Activated CD4-positive, alpha-beta T cell treated with anti-CD3 and anti-CD28 coated beads for 48 hours (primary cell): ENCODE measurements around the gene STKLD1.
"Not testable (repeated sequence)": the region's sequence is repeated elsewhere in the genome, so short reads cannot be mapped to it uniquely, and the experiment has no call there.

ENCODE experiments used
- DNase-seq: peaks from one replicate; pipeline ENCODE4 v3.0.0-alpha.2; 2020

Gene STKLD1

DNA sequence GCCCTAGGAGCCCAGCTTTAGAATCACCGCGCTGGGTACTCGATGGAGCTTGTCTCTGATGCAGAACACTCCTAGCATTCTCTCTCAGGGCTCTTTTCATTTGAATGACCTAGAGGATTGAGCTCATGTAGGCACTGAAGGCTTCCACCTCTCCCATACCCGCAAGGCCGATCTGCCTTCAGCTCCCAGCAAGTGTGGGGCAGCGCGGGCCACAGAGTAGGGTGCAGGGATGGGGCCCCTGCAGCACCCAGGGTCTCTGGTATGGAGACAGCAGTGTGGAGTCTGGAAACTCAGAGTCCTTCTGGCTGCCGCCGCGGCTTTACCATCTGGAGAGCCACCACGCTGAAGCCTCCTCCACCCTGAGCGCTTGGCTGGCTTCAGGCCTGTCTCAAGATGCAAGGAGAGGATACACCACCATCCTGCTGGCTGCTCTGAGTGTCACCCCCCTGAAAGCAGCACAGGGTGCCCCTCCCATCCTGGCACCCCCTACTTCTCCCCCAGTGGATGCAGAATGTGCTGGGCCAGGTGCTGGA, 12.9 kb downstream of the STKLD1 start:
- no peak for DNase-seq

DNA sequence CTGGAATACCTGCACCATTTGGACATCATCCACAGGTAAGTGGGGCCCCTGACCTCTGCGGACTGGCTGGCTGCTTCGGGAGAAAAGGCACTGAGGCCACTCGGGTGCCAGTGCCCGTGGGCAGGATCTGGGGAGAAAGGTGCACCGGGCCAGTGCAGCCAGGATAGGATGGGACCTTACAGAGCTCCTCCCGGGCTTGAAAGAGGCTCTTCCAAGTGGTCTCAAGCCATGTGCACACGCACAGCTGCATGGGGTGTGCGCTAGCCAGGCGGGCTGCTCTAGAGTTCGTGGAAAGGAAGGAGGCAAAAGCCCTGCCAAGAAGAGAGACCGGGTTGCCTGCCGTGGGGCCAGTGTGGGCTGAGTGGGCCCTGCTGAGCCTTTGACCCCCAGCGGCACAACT, 13.4 kb downstream of the STKLD1 start:
- DNase-seq, result no peak

DNA sequence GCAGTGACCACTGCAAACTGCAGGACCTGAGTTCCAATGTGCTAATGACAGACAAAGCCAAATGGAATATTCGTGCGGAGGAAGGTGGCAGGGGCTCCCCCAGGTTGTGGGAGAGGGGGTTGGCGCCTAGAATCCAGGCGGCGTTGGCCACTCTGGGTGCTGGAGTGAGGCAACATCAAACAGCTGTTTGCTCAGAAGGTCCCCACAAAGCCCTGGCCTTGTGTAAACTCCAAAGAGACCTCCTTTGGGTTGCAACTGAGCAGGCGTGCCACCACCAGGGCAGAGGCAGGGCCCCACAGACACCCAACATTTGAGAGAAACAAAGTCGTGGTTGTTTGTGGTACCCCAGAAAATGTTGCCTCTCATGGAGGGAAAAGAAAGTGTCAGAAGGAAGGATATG, 14.5 kb downstream of the STKLD1 start:
- no peak for DNase-seq

DNA sequence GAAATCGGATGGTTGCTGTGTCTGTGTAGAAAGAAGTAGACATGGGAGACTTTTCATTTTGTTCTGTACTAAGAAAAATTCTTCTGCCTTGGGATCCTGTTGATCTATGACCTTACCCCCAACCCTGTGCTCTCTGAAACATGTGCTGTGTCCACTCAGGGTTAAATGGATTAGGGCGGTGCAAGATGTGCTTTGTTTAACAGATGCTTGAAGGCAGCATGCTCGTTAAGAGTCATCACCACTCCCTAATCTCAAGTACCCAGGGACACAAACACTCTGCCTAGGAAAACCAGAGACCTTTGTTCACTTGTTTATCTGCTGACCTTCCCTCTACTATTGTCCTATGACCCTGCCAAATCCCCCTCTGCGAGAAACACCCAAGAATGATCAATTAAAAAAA, 15.3 kb downstream of the STKLD1 start:
- DNase-seq, result not testable (repeated sequence)

DNA sequence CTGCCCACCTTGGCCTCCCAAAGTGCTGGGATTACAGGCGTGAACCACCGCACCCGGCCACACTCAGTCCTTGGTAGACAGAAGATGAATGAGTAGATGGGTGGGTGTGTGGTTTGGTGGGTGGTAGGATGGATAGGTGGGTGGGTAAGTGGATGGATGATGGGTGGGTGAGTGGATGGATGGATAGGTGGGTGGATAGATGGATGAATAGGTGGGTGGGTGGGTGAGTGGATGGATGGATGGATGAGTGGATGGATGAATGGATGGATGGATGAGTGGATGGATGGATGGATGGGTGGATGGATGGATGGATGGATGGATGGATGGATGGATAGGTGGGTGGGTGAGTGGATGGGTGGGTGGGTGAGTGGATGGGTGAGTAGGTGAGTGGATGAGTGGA, 16.1 kb downstream of the STKLD1 start:
- not testable (repeated sequence) for DNase-seq

DNA sequence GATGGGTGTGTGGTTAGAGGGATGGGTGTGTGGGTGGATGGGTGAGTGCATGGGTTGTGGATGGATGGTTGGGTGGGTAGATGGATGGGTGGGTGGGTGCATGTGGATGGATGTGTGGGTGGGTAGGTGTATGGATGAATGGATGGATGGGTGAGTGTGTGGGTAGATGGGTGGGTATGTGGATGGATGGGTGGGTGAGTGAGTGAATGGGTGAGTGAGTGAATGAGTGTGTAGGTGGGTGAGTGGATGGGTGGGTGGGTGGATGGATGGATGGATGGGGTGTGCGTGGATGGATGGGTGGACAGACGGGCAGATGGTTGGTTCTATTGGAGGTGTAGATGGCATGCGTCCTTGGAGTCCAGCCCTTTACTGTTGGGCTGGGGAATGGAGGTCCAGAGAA, 17.2 kb downstream of the STKLD1 start:
- no peak for DNase-seq

DNA sequence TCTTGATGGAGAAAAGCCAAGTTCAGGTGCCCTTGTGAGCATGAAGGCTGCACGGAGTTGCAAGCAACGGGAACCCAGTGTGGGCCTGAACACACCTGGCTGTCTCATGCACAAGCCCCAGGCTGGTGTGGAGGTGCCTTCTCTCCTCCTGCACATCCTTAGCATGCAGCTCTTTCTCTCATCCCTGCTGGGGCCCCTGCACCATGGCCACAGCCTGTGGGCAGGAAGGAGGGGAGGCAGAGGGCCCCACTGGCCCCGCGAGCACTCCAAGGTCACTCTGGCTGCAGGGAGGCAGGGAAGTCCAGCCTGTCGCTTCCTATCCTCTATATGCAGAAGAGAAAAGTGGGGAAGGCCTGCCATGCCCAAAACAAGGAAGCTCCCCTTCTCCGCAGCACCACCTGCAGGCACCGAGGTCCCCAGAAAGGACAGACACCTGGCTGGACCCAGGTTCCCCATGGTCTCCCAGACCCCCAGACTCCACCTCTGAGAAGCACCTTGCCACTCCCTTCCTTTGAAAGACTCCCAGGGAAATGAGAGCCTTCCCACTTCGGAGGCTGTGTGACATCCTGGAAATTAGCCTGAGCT, 18.6 kb downstream of the STKLD1 start:
- no peak for DNase-seq

DNA sequence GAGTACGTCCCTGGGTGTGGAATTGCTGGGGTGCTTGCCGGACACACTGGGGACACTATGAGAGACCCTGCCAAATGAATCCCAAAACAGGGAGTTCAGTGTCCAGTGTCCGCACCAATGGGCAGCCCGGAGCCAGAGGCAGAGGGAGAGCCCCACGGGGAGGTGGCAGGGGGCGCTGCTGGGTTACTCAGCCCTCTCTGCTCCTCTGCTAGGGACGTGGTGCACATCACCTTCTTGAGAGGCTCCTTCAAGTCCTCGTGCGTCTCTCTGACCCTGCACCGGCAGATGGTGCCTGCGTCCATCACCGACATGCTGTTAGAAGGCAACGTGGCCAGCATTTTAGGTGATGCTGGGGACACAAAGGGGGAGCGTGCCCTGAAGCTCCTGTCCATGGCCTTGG, 20.8 kb downstream of the STKLD1 start:
- no peak for DNase-seq

DNA sequence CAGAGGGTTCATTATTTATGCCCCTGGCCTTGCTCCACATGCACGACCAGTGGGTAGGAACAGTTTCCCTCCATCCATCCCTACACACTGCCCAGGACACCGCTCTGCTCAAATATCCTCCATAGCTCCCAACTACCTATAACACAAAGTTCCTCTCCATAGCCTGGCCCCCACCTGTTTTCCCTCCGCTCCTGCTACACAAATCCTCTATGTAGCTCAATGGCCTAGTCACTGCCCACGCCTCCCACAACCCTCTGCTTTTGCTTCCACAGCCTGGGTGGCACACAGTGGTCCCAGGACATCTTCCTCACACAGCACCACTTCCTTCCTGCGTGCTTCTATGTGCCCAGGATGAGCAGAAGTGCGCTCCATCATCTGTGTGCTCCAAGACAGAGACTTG, 21.2 kb downstream of the STKLD1 start:
- no peak for DNase-seq

DNA sequence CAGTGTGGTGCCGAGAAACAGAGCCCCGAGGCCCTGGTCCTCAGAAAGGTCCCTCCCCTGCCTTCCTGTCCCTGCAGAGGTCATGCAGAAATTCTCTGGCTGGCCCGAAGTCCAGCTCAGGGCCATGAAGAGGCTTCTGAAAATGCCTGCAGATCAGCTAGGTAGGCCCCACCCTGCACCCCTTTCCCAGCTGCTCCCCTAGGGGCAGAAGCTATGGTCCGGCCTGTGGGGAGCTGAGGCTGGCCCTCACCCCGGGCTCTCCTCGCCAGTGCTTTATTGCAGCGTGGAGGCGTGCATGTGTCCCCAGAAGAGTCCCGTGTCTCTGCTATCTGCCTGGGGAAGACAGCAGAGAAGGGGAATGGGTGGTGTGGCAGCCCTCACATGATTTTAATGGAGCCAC, 21.7 kb downstream of the STKLD1 start:
- no peak for DNase-seq

DNA sequence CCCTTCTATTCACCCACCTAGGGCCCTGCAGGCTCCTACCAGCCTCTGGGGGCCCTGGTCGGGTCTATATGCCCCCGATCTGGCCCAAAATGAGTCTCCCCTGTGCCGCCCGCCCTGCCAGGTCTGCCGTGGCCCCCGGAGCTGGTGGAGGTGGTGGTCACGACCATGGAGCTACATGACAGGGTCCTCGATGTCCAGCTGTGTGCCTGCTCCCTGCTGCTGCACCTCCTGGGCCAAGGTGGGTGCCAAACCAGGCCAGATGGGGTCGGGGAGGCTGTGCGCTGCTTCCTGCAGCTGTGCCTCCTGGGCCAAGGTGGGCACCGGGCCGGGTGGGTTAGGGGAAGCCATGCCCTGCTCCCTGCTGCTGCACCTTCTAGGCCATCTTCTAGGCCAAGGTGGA, 24.1 kb downstream of the STKLD1 start:
- no peak for DNase-seq

DNA sequence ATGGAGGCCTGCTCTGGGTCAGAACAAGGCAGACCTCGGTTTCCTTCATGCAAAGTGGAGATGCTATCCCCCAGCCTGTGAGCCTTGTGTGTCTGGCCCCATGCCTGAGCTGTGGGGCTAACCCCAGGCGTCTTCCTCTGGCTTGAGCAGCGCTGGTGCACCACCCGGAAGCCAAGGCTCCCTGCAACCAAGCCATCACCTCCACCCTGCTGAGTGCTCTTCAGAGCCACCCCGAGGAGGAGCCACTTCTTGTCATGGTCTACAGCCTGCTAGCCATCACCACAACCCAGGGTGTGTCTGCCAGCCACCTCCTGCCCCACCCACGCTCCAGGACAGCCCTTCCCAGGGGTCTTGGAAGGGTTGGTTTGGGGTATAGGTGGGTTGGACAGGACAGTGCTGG, 25.4 kb downstream of the STKLD1 start:
- DNase-seq, result no peak

DNA sequence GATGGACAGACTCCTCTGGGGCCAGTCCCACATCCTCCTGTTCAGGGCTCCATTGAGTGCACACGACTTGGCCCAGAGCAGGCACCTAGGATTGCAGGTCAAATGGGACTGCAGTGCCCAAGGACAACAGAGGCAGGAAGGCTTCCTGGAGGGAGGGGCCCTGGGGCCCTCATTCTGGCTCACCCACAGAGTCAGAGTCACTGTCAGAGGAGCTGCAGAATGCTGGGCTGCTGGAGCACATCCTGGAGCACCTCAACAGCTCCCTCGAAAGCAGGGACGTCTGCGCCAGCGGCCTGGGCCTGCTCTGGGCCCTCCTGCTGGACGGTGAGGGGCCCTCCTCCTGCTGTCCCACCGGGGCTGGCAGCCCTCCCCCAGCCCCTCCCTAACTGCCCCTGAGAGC, 26.5 kb downstream of the STKLD1 start:
- no peak for DNase-seq

DNA sequence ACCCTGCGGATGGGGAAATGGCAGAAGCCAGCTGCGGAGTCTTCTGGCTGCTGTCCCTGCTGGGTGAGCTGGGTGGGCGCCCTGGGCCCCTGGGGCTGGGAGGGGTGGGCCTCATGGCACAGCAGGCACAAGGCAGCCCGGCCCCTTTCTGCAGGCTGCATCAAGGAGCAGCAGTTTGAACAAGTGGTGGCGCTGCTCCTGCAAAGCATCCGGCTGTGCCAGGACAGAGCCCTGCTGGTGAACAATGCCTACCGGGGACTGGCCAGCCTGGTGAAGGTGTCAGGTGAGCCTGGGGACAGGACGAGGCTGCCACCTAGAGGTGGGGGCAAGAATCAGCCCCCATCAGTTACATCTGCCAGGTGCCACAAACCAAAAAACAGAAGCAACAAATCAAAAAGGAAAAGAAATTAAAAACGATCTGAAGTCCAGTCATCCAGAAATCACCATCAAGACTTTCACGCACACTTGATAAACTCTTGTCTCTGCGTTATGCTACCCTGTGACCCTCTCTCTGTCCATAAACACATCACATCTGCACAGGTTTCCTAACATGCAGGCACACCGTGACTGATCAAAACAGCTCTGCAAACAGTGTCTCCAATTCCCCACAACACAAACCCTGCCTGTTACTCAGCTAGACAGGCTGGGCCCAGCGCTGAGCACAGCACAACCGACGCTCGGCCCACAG, 27.7 kb downstream of the STKLD1 start:
- DNase-seq, result peak; percentile 72

DNA sequence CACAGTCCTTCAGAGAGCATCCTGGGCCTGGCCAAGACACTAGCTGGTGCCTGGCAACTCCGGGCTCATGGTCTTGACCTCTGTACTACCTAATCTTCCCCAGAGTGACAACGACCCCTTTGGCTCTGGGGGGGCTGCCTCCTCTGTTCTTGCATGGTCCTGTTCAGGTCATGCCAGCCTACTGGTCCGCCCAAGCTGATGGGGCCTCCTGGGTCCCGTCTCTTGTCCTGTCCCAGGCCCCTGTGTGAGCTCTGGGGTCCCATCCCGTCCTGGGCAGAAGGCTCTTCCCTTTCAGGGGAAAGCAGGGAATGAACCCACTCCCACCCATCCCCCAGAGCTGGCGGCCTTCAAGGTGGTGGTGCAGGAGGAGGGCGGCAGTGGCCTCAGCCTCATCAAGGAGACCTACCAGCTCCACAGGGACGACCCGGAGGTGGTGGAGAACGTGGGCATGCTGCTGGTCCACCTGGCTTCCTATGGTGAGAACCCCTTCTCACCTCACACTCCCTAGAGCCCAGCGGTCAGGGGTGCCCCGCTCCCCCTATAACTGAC, 28.4 kb downstream of the STKLD1 start:
- no peak for DNase-seq

DNA sequence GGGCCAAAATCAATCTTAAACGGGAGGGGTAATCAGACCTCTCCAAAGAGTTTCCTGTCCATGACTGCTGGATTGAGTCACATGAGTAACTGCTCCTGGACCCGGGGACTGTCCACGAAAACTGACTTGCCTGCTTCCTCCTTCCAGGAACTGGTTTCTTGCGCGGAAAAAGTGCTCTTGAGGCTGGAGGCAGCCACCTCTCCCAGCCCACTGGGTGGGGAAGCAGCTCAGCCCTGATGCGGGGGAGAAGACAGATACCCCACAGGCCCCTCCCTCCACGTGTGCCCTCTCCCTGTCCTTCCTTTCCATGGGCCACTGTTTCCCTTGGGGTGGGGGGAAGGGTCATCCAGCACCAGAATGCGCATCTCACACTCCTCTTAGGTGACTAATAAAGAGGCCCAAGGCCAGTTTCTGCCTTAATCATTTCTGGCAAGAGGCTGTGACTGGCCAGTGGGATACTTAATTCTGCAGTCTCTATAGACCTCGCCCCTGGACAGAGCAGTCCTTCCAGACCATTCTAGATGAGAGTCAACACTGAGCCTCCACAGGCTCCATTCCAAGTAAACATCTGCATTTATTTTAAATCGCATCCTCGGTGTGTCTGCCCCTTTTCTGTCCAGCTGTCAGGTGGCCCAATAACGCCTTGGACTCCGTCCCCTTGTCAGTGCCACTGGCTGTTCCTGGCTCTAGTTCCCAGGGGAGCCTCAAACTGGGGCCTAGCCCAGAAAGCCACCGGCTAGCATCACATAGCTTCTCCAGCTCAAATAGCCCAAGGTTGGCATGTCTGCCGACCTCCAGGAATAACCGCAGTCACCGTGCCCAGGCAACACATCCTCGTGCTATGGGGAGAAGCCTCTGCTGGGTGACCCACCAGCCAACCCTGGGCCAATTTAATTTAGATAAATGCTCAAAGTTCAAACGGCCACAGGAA, 29.6 kb downstream of the STKLD1 start:
- no peak for DNase-seq

DNA sequence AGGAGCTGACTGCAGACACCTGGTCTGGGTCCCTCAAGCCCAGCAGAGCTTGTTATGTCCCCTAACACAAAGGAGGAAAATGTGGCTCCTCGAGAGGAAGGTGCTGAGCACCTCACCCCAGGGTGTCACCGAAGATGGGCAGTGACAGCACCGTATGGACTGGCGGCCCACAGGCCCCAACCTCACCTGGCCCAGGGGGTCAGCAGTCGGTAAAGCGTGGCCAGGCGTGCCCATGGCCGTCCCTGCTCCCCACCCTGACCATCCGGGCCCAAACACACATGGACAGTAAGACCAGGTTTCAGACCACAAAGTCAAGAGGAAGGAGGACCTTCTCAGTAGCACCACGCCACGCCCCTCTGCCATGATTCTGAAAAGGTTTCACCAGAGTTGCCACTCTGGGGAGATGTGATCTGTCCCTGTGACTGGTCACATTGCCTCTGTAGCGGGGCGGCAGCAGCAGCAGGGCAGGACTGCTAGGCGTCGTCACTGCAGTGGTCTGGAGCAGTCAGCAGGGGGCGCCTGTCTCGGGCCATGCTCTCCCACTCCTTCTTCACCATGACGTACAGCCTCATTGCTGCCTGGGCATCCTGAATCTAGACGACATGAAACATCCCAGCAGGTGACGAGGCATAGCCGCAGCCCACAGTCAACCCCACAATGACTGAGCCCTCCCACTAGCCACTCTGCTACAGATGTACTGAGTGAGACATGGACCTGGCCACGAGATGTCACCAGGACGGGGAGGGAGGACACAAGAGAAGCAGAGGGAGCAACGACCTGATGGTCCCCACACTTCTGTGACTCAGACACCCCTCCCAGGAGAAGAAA, 30.5 kb downstream of the STKLD1 start:
- DNase-seq, result peak; percentile 91

DNA sequence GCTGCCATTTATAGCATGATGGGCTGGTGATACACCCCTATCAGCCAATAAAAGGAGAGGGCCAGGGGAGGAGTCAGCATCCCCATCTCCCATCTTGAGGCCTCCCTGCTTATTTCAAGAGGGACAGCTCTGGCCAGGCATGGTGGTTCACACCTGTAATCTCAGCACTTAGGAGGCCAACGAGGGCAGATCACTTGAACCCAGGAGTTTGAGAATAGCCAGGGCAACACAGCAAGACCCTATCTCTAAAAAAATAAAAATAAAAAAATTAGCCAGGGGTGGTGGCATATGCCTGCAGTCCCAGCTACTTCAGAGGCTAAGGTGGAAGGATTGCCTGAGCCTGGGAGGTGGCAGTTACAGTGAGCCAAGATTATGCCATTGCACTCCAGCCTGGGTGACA, 31.9 kb downstream of the STKLD1 start:
- DNase-seq, result no peak

DNA sequence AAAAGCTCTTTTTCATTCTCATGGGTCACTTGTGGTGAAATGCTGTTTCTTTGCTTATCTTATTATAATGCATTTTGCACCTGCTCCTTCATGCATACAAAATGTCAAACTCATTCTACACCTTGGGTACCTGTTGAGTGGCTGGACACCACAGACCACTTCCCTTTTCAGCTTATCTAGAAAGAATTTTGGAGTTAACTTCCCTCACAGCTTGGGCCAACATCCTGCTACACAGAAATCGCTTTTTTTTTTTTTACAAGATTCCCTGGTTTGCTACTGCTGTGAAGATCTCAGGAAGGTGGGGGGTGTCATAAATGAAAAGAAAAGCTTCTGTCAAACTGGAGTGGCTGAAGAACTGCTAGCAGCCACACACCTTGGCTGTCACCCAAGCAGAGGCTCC, 39.0 kb downstream of the STKLD1 start:
- no peak for DNase-seq

DNA sequence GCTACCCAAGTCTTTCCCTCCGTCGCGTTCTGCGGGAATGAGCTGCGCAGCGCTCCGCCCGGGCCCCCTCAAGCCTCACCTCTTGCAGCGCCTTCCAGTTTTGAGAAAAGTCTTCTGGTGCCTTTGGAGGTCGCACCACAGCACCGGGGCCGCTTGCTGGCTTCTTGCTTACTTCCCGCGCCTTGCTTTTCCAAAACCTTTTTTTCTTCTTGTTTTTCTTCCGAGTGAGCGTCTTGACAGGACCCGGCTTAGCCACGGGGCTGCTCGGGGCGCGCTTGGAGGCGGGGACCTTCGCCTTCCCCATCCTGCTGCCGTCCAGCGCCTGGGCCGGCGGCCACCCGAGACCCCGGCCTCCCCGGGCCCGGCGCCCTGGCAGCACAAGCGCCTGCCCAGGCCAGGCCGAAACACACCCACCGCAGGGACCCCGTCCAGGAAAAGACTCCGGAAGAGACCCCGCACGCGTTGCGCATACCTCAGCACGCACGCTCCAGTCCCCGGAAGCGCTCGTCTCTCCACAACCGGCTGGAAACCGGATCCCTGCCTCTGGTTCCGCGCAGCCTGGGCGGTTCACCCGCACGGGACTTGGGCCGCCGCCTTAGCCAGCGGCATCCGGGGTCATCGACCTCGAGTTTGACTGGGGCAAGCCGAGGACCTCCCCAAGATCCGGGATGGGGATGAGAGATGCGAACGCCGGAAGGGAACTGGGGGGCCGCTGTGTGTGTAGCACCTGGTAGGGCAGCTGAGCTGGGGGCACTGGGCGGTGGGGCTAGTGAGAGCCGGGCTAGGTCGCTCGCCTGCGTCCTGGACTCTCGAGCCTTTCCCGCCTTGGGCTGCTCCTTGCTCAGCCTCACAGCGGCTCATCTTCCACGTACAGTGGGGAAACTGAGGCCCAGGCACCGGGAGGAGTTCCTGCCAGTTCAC, 41.6 kb downstream of the STKLD1 start, which contains the start of gene REXO4:
REXO4 (minus strand) TSS at position 470 of the 921 bp plus-strand sequence; CDS start at position 304, 166 bp downstream.
- peak; percentile 94 for DNase-seq

DNA sequence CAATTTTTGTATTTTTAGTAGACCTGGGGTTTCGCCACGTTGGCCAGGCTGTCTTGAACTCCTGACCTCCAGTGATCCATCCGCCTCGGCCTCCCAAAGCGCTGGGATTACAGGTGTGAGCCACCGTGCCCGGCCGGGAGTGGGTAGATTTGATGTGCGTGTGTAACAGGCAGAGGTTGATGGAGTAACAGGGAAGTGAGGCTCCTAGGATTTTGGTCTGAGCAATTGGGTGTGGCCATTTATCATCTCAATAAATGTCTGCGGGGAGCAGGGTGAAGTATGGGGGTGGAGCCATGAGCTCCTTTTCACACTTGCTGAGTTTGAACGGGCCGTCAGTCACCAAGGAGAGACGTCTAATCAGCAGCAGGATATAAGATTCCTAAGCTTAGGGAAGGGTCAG, 42.8 kb downstream of the STKLD1 start:
- DNase-seq, result no peak
